SHP77 treated with DMSO at 0.1 percent for 48 hours (cell line): ENCODE measurements around the gene ACE.

Source experiments
- DNase-seq: peaks from one replicate; lab custom pipeline; 2025; lab: John Stamatoyannopoulos, UW

Gene ACE

GRCh38 chr17:63516910-63517824 lies 40.3 kb downstream of the ACE start:
- DNase-seq = no peak

DNA sequence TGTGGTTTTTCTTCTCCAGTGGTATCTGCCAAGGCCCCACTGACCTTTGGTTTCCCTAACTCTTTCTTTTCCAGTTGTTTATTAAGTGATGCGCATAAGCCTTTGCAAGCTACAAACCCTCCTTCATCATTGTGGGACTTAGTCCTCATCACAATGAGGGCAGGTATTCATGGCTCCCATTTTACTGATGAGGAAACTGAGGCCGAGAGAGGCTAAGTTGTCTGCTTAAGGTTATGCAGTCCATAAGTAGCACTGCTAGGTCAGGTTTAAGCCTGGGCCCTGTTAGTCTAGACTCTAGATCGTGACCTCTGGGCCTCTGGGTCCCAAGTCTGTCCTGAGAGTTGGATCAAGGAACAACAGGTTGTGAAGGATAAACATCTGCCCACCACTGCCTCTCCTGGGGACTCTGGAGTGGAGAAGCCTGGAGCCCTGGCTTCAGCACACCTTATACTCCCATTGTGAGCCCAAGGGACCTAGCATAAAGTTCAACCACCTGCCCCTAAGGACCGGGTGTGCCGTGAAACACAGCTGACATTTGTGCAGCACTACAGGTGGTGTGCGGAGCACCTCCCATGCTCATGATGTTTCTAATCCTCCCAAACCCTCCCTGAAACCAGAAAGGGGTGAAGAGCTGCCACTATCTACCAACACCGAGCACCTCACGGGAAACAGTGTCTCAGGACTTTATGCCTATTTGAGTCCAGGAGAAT lies 41.1 kb downstream of the ACE start:
- no peak for DNase-seq

- no peak for DNase-seq
Observed at GRCh38 chr17:63519116-63519881, 42.4 kb downstream of the ACE start.

DNA sequence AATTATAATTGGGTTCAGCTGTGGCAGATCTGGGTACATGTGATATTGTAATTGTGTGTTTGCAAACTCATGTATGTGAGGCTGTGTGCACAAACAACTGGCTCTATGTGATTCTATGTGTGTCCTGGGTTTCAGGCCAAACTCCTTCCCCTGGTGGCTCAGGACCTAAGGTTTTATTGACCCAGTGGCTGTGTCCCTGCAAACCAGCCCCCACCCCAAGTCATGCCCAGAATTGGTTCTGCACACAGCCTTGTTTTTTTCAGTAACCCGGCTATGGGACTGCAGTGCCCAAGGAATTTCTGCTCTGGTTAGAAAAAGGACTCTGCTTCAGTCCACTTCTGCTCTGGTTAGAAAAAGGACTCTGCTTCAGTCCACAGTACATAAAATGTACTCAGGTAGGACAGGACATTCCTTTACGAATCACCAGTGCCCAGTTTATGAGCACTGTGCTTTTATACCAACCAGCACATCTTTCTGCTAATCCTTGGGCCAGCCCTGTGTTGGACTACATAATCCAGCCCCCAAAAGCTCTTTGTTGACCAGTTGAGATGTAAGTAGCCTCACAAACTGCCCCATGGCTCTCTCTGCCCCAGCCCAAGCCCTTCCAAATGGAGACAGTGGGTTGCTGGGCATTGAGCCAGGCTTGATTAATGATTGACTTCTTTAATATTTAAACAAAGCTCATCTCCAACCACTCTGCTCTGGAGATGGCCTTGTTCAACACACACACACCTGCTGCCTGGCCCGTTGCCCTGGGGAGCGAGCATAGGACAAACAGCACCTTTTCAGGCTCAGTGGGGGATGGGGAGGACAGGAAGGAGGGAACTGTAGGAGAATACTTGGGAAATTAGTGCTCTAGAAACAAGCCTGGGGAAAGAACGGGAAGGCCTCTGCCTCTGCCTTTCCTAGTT lies 43.4 kb downstream of the ACE start:
- peak; percentile 93 for DNase-seq

GRCh38 chr17:63523253-63523855 lies 46.5 kb downstream of the ACE start, which contains the start of gene KCNH6:
Gene KCNH6 (plus strand): TSS chr17:63523358. CDS start chr17:63523414, 56 bp downstream.
- DNase-seq = no peak

DNA sequence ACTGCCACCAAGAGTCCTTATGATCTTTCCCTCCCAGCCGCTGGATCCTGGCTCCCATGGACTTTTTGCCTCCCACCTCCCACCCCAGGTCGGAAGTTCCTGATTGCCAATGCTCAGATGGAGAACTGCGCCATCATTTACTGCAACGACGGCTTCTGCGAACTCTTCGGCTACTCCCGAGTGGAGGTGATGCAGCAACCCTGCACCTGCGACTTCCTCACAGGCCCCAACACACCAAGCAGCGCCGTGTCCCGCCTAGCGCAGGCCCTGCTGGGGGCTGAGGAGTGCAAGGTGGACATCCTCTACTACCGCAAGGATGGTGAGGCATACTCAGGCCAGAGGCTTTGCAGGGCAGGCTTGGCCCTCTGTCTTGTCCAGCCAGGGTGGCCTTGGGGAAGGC lies 47.2 kb downstream of the ACE start:
- DNase-seq = no peak

GRCh38 chr17:63525190-63525946 lies 48.5 kb downstream of the ACE start:
- no peak for DNase-seq

GRCh38 chr17:63526861-63527260 lies 50.0 kb downstream of the ACE start:
- DNase-seq = no peak

DNA sequence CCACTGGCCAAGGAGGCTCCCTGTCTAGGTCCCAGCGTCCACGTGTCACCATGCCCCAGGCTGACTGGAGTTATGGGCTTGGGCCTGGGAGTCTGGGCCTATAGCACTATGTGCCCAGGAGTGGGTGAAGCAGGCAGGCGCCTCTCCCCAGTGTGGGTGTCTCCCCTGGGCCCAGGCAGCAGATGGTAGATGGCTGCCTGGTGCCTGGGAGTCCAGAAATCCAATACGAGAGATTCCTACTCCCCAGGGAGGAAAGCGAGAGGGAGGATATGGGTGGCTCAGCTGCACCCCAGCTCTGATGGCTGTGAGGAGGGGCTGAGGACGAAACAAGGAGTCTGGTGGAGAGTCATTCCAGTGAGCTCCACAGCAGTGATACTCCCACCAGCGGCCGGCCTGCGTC lies 51.3 kb downstream of the ACE start:
- no peak for DNase-seq

GRCh38 chr17:63529711-63530556 lies 53.1 kb downstream of the ACE start:
- DNase-seq = no peak

GRCh38 chr17:63530557-63531021 lies 53.7 kb downstream of the ACE start:
- DNase-seq = no peak

- DNase-seq = no peak
Observed at GRCh38 chr17:63531022-63531965, 54.4 kb downstream of the ACE start.

DNA sequence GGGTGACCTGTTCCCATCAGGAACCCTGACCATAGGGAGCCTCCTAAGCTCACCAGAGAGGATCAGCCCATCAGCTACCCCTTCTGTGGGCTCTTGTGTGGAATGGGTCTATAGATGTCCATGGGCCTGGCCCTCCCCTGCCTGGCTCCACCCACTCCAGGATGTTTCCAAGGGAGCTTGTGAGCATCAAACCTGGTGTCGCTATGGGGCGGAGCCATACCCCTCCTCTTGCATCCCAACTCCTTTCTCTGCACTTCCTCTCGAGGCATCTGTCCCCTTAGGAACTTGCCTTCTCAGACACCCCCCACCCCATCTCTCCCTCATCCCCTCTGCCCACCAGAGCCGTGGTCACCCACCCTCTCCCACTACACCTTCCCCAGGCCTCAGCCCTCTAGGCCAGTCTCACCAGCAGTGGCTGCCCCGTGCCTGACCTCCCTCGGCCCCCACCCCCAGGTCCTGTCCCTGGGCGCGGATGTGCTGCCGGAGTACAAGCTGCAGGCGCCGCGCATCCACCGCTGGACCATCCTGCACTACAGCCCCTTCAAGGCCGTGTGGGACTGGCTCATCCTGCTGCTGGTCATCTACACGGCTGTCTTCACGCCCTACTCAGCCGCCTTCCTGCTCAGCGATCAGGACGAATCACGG lies 56.7 kb downstream of the ACE start:
- DNase-seq = no peak

GRCh38 chr17:63534078-63534570 lies 57.3 kb downstream of the ACE start:
- DNase-seq = no peak

- DNase-seq = no peak
Observed at GRCh38 chr17:63534816-63535455, 58.1 kb downstream of the ACE start.

- DNase-seq = no peak
Observed at GRCh38 chr17:63535640-63536039, 58.8 kb downstream of the ACE start.

- DNase-seq = no peak
Observed at GRCh38 chr17:63537001-63537400, 60.1 kb downstream of the ACE start.
